NCI-H1105 treated with DMSO at 0.1 percent for 48 hours (cell line): ENCODE results near the gene DCAF6.

Experiments
- DNase-seq: peaks from one replicate; lab custom pipeline; 2025; lab: John Stamatoyannopoulos, UW

The DCAF6 gene

DNA sequence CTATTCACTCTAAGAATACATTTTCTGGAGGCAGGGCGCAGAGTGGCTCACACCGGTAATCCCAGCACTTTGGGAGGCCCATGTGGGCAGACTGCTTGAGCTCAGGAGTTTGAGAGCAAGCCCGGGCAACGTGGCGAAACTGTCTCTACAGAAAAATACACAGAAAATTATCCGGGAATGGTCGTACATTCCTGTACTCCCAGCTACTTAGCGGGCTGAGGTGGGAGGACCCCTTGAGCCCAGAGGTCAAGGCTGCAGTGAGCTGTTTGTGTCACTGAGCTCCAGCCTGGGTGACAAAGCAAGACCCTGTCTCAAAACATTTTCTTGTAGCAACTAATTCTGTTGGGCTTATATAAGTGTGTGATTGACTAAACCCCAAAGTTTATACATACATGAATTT is 169.8 kb downstream of the DCAF6 start:
- DNase-seq = no peak

DNA sequence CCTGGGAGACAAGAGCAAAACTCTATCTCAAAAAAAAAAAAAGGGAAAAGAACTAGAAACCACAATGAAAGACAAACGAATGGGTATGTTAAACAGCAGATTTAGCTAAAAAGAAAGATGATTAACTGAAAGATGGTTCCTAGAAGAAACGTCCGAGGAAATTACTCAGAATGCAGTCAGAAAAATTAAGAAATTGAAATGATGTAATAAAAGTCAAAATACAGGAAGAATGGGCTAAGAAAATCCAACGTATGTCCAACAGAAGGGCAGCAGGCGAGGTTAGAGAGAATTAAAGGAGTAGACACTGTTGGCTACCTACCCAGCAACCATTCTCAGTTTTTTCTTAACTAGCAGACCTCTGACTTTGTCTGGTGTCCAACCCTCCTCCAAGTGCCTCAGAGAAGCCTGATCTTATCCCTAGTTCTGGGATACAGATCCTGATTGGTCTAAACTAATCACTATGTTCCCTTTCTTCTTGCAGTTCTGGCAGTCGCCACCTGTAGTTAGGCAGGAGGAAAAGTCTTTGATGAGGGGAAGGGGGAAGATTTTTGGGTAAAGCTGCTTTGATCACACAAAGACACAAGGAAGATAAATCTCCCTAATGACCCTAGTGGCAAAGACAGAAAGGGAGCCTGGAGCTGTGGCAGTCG is 174.5 kb downstream of the DCAF6 start:
- DNase-seq = no peak

DNA sequence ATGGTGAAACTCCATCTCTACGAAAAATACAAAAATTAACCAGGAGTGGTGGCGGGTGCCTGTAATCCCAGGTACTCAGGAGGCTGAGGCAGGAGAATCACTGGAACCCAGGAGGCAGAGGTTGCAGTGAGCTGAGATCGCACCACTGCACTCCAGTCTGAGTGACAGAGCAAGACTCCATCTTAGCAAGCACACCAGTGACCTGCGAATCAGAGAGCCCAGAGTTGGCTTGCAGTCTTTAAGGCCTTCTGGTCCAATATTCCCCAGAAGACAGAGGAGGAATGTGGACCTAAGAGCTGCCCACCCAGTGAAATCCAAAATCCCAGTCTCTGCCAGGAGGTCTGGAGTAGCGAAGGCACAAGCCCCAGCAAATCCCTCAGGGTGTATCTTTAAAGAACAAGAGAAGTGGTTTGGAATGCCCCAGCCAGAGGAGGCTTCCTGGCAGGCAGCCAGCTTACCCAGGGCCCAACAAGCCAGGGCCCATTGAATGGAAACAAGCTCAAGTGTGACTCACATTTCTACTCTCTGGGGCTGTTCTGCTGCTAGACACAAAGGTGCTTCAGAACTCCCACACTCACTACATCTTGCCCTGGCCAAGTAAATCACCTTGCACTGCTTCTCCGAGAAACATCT is 176.3 kb downstream of the DCAF6 start:
- peak; percentile 89 for DNase-seq

DNA sequence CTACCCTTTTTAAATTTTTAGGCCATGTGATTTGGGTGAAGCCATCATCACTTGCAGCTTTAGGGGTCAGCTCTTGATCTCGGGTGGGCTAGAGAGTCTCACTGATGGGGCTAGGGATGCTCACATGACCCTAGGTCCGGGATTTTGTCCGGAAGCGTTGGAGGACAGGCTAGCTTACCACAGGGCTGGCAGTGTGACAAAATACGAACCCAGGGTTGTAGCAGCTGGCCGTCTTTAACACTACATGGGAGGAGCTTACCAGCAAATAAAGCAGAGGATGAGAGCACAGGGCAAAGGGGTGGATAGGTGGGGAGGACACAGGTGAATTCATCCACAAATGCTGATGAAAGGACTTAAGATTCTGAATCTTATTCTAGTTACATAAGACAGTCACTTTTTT is 178.4 kb downstream of the DCAF6 start:
- DNase-seq = no peak

DNA sequence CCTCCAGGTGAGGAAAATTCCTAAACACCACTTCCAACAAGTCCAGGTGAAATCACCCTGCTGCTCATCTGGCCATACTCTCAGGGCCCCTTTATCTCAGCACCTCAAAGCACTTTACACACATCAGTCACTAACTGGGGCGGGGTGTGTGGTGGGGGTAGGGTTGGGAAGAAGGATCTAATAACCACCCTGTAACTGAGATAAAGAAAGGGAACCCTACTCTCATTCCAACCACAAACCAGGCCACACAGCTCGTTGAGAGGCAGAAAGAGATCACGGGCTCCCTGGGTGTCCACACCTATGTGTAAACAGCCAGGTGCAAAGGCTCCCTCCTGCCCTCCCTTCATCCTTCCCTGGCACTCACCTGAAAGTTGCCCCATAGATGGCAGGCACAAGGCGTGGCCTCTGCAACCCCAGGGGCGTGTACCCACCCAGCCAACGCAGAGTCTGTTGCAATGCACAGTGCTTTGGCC is 179.9 kb downstream of the DCAF6 start:
- no peak for DNase-seq

DNA sequence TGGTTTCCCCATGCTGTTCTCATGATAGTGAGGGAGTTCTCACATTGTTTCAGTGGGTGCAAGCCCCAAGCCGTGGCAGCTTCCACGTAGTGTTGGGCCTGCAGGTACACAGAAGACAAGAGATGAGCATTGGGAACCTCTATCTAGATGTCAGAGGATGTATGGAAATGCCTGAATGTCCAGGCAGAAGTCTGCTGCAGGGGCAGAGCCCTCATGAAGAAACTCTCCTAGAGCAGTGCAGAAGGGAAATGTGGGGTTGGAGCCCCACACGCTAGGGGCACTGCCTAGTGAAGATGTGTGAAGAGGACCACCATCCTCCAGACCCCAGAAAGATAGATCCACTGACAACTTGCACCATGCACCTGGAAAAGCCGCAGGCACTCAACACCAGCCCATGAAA is 183.3 kb downstream of the DCAF6 start:
- DNase-seq = no peak

DNA sequence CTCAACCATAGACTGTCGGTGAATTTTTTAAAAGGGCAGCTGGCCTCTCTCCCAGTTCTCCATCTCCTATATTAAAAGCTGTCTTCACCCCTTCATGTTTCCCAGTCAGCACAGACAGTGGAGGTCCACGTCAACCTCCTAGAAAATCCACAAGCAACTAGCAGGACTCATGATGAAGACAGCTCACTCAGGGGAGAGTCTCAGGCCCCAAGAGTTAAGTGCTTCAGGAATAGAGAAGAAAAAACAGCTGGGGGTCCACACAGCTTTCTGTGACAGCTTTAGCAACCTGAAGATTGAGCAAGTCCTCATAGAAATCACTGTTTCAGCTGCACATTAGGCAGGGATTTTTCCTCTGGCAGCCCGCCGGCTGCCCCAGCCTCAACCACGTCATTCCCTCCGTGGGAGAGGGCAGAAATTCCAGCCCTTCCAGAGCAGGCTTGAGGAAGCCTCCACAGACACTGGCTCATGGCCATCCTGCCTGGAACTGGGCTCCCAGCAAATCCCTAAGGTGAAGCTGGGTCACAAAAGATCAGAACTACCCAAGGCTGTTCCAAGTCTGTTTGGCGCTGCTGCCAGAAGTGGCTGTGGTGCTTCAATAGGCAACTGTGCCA is 185.0 kb downstream of the DCAF6 start:
- DNase-seq = no peak

DNA sequence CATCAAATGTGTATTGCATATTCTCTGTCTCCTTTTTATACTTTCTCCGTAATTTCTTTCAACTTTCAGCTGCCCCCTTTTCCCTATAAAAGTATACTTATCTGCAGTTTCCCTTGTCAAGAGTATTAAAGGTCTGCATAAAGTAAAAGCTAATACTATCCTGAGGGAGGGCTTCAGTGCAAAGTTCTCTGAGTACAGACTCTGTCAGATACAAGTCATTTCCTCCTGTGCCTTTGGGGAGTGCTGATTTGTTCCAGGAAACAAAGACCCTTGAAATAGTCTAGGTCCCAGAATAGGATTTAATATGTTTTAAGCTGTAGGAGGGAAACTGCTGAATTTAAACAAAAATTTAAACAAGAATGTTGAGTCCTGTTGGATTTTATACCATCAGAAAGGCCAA is 188.6 kb downstream of the DCAF6 start:
- DNase-seq = no peak
